ENCODE measurements around the gene LRRC23. TPM values are rescaled to one million over a fixed set of nuclear protein-coding genes. Genes with fewer than 3 reads are reported as not detected.
"Not testable (repeated sequence)": the region's sequence is repeated elsewhere in the genome, so short reads cannot be mapped to it uniquely, and the experiment has no call there.

The LRRC23 gene
- polyA plus RNA-seq, 6 donors from 2014 or later = 4.1 to 8.7 (median 7.1) TPM

- H3K4me1 Mint-ChIP-seq = no peaks in the 10 kb centered on the region
- H3K4me3 Mint-ChIP-seq = peak overlapping the region in 1 of 8 donors; percentile 64
- H3K27me3 Mint-ChIP-seq = no peaks in the 10 kb centered on the region
- no peak overlapping the region for H3K27ac Mint-ChIP-seq
- no peaks in the 10 kb centered on the region for H3K36me3 Mint-ChIP-seq
- no peaks in the 10 kb centered on the region for H3K9me3 Mint-ChIP-seq
- DNase-seq (no peak), ATAC-seq (ENCODE audit: low read depth in 2 of 2) (no peak)
These were observed 20.9 kb upstream of the LRRC23 start for GRCh38 chr12:6883683-6884082.

GRCh38 chr12:6884539-6884938, 20.1 kb upstream of the LRRC23 start:
- H3K36me3 Mint-ChIP-seq = no peaks in the 10 kb centered on the region
- no peaks in the 10 kb centered on the region for H3K27me3 Mint-ChIP-seq
- no peak overlapping the region for H3K4me3 Mint-ChIP-seq
- H3K4me1 Mint-ChIP-seq = no peaks in the 10 kb centered on the region
- DNase-seq (no peak), ATAC-seq (ENCODE audit: low read depth in 2 of 2) (no peak)
- H3K9me3 Mint-ChIP-seq = no peaks in the 10 kb centered on the region
- H3K27ac Mint-ChIP-seq = no peak overlapping the region

- not testable (repeated sequence) for H3K4me3 Mint-ChIP-seq; ATAC-seq (ENCODE audit: low read depth in 2 of 2); H3K36me3 Mint-ChIP-seq; DNase-seq; H3K9me3 Mint-ChIP-seq; H3K27ac Mint-ChIP-seq; H3K27me3 Mint-ChIP-seq
- H3K4me1 Mint-ChIP-seq = peaks cover 6 to 11% (median 7%) of the 10 kb centered on the region in 3 donors
These were observed 18.2 kb upstream of the LRRC23 start for GRCh38 chr12:6886206-6886999.

GRCh38 chr12:6887460-6887859, 17.2 kb upstream of the LRRC23 start:
- no peak for ATAC-seq (ENCODE audit: low read depth in 2 of 2)
- Mint-ChIP-seq H3K4me1 (peaks cover 10 to 15% (median 15%) of the 10 kb centered on the region in 3 donors), H3K4me3 (no peak overlapping the region), H3K36me3 (no peaks in the 10 kb centered on the region), H3K27me3 (no peaks in the 10 kb centered on the region), H3K9me3 (no peaks in the 10 kb centered on the region), H3K27ac (no peak overlapping the region)
- DNase-seq = no peak

GRCh38 chr12:6888360-6888759, 16.3 kb upstream of the LRRC23 start:
- DNase-seq (no peak), ATAC-seq (ENCODE audit: low read depth in 2 of 2) (no peak)
- Mint-ChIP-seq H3K36me3 (no peaks in the 10 kb centered on the region), H3K27ac (peak overlapping the region in 1 of 6 donors; percentile 39), H3K4me3 (peak overlapping the region in 1 of 8 donors; percentile 37), H3K27me3 (no peaks in the 10 kb centered on the region), H3K9me3 (no peaks in the 10 kb centered on the region), H3K4me1 (peaks cover 10 to 15% (median 15%) of the 10 kb centered on the region in 3 donors)

- H3K36me3 Mint-ChIP-seq; DNase-seq; H3K27ac Mint-ChIP-seq; ATAC-seq (ENCODE audit: low read depth in 2 of 2); H3K27me3 Mint-ChIP-seq; H3K9me3 Mint-ChIP-seq: not testable (repeated sequence)
- Mint-ChIP-seq H3K4me3 (peak overlapping the region in 2 of 8 donors; percentile 37 to 42), H3K4me1 (peaks cover 10 to 15% (median 15%) of the 10 kb centered on the region in 3 donors)
These were observed 15.8 kb upstream of the LRRC23 start for GRCh38 chr12:6888794-6889193.

- H3K9me3 Mint-ChIP-seq; ATAC-seq (ENCODE audit: low read depth in 2 of 2); H3K36me3 Mint-ChIP-seq; H3K27me3 Mint-ChIP-seq; DNase-seq: not testable (repeated sequence)
- Mint-ChIP-seq H3K4me1 (peaks cover 10 to 15% (median 15%) of the 10 kb centered on the region in 3 donors), H3K27ac (peak overlapping the region in 5 of 6 donors; percentile 69 to 94 (median 86)), H3K4me3 (peak overlapping the region in 6 of 8 donors; percentile 80 to 94 (median 88))
These were observed 14.6 kb upstream of the LRRC23 start for GRCh38 chr12:6889775-6890573.

- ATAC-seq (ENCODE audit: low read depth in 2 of 2) (peak; percentile 93 to 95), DNase-seq (peak; percentile 97)
- H3K9me3 Mint-ChIP-seq = no peaks in the 10 kb centered on the region
- H3K27ac Mint-ChIP-seq = peak overlapping the region; percentile 86 to 98 (median 94)
- no peaks in the 10 kb centered on the region for H3K36me3 Mint-ChIP-seq
- peak overlapping the region; percentile 80 to 94 (median 92) for H3K4me3 Mint-ChIP-seq
- no peaks in the 10 kb centered on the region for H3K27me3 Mint-ChIP-seq
- H3K4me1 Mint-ChIP-seq = peaks cover 10 to 15% (median 15%) of the 10 kb centered on the region in 3 donors
These were observed 13.6 kb upstream of the LRRC23 start for GRCh38 chr12:6890789-6891645.

GRCh38 chr12:6891646-6892001, 13.0 kb upstream of the LRRC23 start:
- Mint-ChIP-seq H3K27ac (peak overlapping the region; percentile 49 to 98 (median 94)), H3K4me3 (peak overlapping the region; percentile 80 to 94 (median 92)), H3K36me3 (no peaks in the 10 kb centered on the region), H3K4me1 (peaks cover 10 to 15% (median 15%) of the 10 kb centered on the region in 3 donors), H3K9me3 (no peaks in the 10 kb centered on the region), H3K27me3 (no peaks in the 10 kb centered on the region)
- ATAC-seq (ENCODE audit: low read depth in 2 of 2) (no peak), DNase-seq (no peak)

GRCh38 chr12:6892683-6893082, 11.9 kb upstream of the LRRC23 start:
- H3K27me3 Mint-ChIP-seq; DNase-seq; ATAC-seq (ENCODE audit: low read depth in 2 of 2); H3K36me3 Mint-ChIP-seq; H3K9me3 Mint-ChIP-seq: not testable (repeated sequence)
- peaks cover 10 to 15% (median 15%) of the 10 kb centered on the region in 3 donors for H3K4me1 Mint-ChIP-seq
- peak overlapping the region in 1 of 6 donors; percentile 64 for H3K27ac Mint-ChIP-seq
- H3K4me3 Mint-ChIP-seq = peak overlapping the region in 4 of 8 donors; percentile 25 to 92 (median 56)

- H3K27me3 Mint-ChIP-seq = no peaks in the 10 kb centered on the region
- H3K4me3 Mint-ChIP-seq = peak overlapping the region in 1 of 8 donors; percentile 37
- H3K36me3 Mint-ChIP-seq = no peaks in the 10 kb centered on the region
- DNase-seq (no peak), ATAC-seq (ENCODE audit: low read depth in 2 of 2) (no peak)
- H3K4me1 Mint-ChIP-seq = peaks cover 11 to 15% (median 15%) of the 10 kb centered on the region in 3 donors
- no peaks in the 10 kb centered on the region for H3K9me3 Mint-ChIP-seq
- H3K27ac Mint-ChIP-seq = no peak overlapping the region
These were observed 10.3 kb upstream of the LRRC23 start for GRCh38 chr12:6894321-6894720.

GRCh38 chr12:6896846-6897435, 7.7 kb upstream of the LRRC23 start:
- H3K4me1 Mint-ChIP-seq = peaks cover 0 to 5% (median 3%) of the 10 kb centered on the region in 3 donors
- no peaks in the 10 kb centered on the region for H3K9me3 Mint-ChIP-seq
- H3K4me3 Mint-ChIP-seq = no peak overlapping the region
- DNase-seq (no peak), ATAC-seq (ENCODE audit: low read depth in 2 of 2) (no peak)
- H3K27me3 Mint-ChIP-seq = no peaks in the 10 kb centered on the region
- no peak overlapping the region for H3K27ac Mint-ChIP-seq
- no peaks in the 10 kb centered on the region for H3K36me3 Mint-ChIP-seq

- ATAC-seq (ENCODE audit: low read depth in 2 of 2) = no peak
- Mint-ChIP-seq H3K36me3 (no peaks in the 10 kb centered on the region), H3K4me3 (no peak overlapping the region), H3K4me1 (peaks cover 0 to 5% (median 0%) of the 10 kb centered on the region in 3 donors), H3K9me3 (no peaks in the 10 kb centered on the region), H3K27me3 (no peaks in the 10 kb centered on the region), H3K27ac (peak overlapping the region in 1 of 6 donors; percentile 28)
- DNase-seq = no peak
These were observed 5.2 kb upstream of the LRRC23 start for GRCh38 chr12:6899427-6899826.
